Brain microvascular endothelial cell (primary cell): Measurements from ENCODE around the gene EIF5A.

Experiments used
- DNase-seq: peaks from one replicate; pipeline ENCODE4 v3.0.0-alpha.2; 2020
- H3K27ac ChIP-seq: fragments of 250-450 bp; sonication (Bioruptor Pico); 2 replicates; pipeline ENCODE4 v1.5.1; 2020; ENCODE audit warnings: mild to moderate bottlenecking, moderate library complexity
- H3K27me3 ChIP-seq: fragments of 250-450 bp; sonication (Bioruptor Pico); replicated peaks from 2 replicates; pipeline ENCODE4 v1.5.1; 2020; ENCODE audit warnings: mild to moderate bottlenecking
- H3K36me3 ChIP-seq: fragments of 250-450 bp; sonication (Bioruptor Pico); replicated peaks from 2 replicates; pipeline ENCODE4 v1.5.1; 2020; ENCODE audit warnings: mild to moderate bottlenecking
- H3K4me3 ChIP-seq: 2 replicates; pipeline ENCODE4 v1.5.1; 2011; ENCODE audit warnings: low read depth, mild to moderate bottlenecking, control low read depth, low read length, moderate library complexity
- in situ Hi-C: cut with HindIII; loops from 2 replicates; pipeline ENCODE4 v1.10.0; 2017; ENCODE audit warnings: low sequenced_read_pairs, low pct_ligation_motif_present
- TF ChIP-seq, protein P1 (sequence below): IDR thresholded peaks from 2 replicates; pipeline ENCODE4 v1.5.1; 2011; ENCODE audit warnings: low read depth, mild to moderate bottlenecking, moderate library complexity, low read length, control low read depth, inconsistent platforms; ENCODE audit errors: missing control alignments

The EIF5A gene

DNA sequence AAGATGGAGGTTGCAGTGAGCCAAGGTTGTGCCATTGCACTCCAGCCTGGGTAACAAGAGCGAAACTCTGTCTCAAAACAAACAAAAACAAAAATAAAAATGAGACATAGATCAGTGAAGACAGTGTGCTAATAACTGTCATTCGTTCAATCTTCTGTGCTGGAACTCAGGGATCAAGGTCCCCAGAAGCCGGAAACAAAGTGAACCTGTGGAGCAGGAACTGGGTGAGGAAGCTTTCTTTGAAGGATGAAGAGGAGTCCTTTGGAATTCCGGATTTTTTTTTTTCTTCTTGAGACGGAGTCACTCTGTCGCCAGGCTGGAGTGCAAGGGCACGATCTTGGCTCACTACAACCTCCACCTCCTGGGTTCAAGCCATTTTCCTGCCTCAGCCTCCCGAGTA lies 28.0 kb upstream of the EIF5A start:
- TF ChIP-seq, protein P1, sequence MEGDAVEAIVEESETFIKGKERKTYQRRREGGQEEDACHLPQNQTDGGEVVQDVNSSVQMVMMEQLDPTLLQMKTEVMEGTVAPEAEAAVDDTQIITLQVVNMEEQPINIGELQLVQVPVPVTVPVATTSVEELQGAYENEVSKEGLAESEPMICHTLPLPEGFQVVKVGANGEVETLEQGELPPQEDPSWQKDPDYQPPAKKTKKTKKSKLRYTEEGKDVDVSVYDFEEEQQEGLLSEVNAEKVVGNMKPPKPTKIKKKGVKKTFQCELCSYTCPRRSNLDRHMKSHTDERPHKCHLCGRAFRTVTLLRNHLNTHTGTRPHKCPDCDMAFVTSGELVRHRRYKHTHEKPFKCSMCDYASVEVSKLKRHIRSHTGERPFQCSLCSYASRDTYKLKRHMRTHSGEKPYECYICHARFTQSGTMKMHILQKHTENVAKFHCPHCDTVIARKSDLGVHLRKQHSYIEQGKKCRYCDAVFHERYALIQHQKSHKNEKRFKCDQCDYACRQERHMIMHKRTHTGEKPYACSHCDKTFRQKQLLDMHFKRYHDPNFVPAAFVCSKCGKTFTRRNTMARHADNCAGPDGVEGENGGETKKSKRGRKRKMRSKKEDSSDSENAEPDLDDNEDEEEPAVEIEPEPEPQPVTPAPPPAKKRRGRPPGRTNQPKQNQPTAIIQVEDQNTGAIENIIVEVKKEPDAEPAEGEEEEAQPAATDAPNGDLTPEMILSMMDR: no peak
- Histone ChIP-seq H3K27me3 (peaks cover 13% of the 10 kb centered on the region), H3K4me3 (no peak overlapping the region), H3K27ac (no peak overlapping the region), H3K36me3 (no peaks in the 10 kb centered on the region)
- no peak for DNase-seq
- in situ Hi-C loops: no loop called here

DNA sequence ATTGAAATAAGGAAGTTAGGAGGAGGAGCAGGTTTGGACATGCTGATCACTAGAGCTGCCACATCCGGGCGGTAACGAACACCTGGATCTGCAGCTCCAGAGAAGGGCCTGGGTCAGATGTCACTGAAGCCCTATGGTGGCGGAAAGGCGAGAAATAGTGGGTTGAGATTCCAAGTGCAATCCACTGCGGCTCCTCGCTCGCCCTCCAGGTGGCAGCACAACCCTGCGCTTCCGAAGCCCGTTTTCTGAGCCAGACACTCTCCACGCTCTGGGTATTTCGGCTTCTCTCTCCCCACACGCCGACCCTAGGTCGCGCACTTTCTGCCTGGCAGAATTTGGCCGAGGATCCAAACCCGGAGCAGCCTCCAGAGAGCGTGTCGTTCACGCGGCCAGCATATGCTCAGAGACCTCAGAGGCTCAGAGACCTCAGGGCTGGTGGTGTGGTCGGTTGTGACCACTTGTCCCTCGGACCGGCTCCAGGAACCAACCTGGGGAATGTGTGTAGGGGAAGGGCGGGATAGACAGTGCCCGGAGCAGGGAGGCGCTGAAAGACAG lies 26.8 kb upstream of the EIF5A start:
- Histone ChIP-seq H3K36me3 (no peaks in the 10 kb centered on the region), H3K27ac (peak overlapping the region; percentile 8), H3K27me3 (peaks cover 13% of the 10 kb centered on the region), H3K4me3 (peak overlapping the region; percentile 43)
- peak; percentile 66 for DNase-seq
- TF ChIP-seq, protein P1: peak; percentile 95
- in situ Hi-C loops: no loop called here

DNA sequence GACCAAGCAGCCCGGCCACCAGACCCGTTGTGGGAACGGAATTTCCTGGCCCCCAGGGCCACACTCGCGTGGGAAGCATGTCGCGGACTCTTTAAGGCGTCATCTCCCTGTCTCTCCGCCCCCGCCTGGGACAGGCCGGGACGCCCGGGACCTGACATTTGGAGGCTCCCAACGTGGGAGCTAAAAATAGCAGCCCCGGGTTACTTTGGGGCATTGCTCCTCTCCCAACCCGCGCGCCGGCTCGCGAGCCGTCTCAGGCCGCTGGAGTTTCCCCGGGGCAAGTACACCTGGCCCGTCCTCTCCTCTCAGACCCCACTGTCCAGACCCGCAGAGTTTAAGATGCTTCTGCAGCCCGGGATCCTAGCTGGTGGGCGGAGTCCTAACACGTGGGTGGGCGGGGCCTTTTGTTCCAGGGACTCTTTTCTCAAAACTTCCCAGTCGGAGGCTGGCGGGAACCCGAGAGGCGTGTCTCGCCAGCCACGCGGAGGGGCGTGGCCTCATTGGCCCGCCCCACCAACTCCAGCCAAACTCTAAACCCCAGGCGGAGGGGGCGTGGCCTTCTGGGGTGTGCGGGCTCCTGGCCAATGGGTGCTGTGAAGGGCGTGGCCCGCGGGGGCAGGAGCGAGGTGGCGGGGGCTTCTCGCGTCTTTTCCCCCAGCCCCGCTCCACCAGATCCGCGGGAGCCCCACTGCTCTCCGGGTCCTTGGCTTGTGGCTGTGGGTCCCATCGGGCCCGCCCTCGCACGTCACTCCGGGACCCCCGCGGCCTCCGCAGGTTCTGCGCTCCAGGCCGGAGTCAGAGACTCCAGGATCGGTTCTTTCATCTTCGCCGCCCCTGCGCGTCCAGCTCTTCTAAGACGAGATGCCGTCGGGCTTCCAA lies 26.1 kb upstream of the EIF5A start, which contains the start of gene SLC2A4:
SLC2A4 (plus strand) TSS at position 645 of the 879 bp plus-strand sequence; CDS start at position 862, 217 bp downstream.
- DNase-seq: peak; percentile 91
- H3K36me3 ChIP-seq: no peaks in the 10 kb centered on the region
- H3K27ac ChIP-seq: peak within 1 kb of the TSS; percentile 8
- peak within 1 kb of the TSS; percentile 47 for H3K4me3 ChIP-seq
- peaks cover 13% of the 10 kb centered on the region for H3K27me3 ChIP-seq
- TF ChIP-seq, protein P1: no peak
- in situ Hi-C loops: no loop called here

DNA sequence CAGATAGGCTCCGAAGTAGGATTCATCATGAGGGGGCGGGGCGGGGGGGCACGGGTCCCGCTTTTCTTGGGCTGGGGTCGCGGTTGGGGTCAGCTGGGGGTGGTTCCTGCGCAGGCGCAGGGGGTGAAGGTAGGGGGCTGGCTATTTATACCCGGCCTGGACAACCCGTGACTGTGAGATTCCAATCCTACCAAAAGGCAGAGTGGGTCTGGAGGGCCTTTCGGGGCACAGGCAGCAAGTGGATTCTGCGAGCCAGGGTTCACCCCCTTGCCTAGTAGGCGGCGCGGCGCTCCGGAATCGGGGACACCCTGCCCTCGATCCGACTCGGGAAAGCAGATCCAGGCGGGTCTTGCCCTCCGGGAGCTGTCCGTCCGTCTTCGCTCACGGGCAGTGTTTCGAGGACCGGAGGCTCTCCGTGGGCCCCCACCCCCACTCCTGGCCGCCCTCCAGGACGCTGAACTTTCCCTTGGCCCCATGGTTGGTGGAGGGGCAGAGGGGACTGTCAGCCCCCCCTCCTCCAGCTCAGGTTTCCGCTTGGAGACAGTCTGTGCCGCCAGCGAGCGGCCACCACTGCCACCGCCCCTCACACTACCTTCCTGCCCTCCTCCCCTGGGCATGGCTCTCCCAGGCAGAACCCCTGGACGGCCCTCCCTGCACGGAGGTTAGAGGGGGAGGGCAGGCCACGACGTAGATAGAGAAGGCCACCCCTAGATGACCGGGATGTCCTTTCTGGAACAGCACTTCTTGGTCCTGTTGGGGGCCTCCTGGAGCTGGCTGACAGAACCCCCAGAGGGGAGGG lies 25.3 kb upstream of the EIF5A start:
- in situ Hi-C loops: no loop called here
- TF ChIP-seq, protein P1: no peak
- H3K36me3 ChIP-seq: no peaks in the 10 kb centered on the region
- peak overlapping the region; percentile 47 for H3K4me3 ChIP-seq
- peaks cover 13% of the 10 kb centered on the region for H3K27me3 ChIP-seq
- no peak overlapping the region for H3K27ac ChIP-seq
- no peak for DNase-seq

DNA sequence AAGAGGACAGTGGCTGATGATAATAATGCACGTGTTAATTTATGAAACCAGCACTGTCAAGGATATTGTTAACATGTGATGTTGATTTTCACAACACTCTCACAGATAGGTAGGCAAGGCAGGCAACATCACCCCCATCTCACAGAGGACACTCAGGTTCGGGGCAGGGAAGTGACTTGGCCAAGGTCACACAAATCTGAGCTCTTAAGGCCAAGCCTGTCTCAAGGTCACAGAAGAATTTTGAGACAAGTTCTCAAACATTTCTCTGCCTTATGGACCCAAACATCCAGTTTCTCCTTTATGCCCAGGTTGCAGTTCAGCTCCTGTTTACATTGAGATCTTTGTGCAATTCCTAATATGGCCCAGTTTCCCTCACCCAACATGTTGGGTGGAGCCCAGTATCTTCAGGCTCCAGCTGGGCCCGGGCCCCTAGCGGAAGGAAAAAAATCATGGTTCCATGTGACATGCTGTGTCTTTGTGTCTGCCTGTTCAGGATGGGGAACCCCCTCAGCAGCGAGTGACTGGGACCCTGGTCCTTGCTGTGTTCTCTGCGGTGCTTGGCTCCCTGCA lies 24.6 kb upstream of the EIF5A start:
- H3K27ac ChIP-seq: no peak overlapping the region
- in situ Hi-C loops: no loop called here
- no peaks in the 10 kb centered on the region for H3K36me3 ChIP-seq
- peaks cover 16% of the 10 kb centered on the region for H3K27me3 ChIP-seq
- DNase-seq: no peak
- TF ChIP-seq, protein P1: no peak
- no peak overlapping the region for H3K4me3 ChIP-seq
